ENCODE measurements around the gene SLC35A2. TPM values are rescaled to one million over a fixed set of nuclear protein-coding genes. Genes with fewer than 3 reads are reported as not detected.

SLC35A2 gene
- total and polyA plus RNA-seq, 12 donors, result 6.4 to 27.7 (median 12.4) TPM

DNA sequence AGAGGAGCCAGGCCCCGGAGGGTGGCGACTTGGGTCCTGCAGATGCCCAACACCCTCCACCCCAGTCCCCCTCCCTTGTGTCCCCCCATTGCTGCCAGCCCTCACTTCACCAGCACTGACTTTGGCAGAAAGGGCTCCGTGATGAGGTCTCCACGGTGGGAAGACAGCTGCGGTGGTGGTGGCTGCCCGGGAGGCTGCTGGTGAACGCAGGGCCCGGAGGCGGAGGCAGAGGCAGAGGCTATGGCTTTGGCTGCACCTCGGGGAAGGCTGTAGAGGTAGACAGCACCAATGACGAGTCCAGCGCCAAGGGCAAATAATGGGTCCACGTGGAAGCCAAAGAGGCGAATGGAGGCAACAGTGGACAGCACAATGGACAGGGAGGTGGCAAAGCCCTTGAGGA lies 6.8 kb downstream of the SLC35A2 start:
- DNase-seq, result no peak
- H3K4me1 ChIP-seq, result peaks cover 0 to 3% (median 0%) of the 10 kb centered on the region in 9 donors
- ATAC-seq, result peak in 1 of 8 donors; percentile 15
- no peaks in the 10 kb centered on the region for H3K27me3 ChIP-seq
- H3K36me3 ChIP-seq, result peaks cover 0 to 85% (median 0%) of the 10 kb centered on the region in 9 donors
- no peak overlapping the region for H3K27ac ChIP-seq
- TF ChIP-seq, protein P1, sequence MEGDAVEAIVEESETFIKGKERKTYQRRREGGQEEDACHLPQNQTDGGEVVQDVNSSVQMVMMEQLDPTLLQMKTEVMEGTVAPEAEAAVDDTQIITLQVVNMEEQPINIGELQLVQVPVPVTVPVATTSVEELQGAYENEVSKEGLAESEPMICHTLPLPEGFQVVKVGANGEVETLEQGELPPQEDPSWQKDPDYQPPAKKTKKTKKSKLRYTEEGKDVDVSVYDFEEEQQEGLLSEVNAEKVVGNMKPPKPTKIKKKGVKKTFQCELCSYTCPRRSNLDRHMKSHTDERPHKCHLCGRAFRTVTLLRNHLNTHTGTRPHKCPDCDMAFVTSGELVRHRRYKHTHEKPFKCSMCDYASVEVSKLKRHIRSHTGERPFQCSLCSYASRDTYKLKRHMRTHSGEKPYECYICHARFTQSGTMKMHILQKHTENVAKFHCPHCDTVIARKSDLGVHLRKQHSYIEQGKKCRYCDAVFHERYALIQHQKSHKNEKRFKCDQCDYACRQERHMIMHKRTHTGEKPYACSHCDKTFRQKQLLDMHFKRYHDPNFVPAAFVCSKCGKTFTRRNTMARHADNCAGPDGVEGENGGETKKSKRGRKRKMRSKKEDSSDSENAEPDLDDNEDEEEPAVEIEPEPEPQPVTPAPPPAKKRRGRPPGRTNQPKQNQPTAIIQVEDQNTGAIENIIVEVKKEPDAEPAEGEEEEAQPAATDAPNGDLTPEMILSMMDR (IDR thresholded peaks at IDR 0.05), result no peak
- no peak overlapping the region for H3K4me3 ChIP-seq
- no peaks in the 10 kb centered on the region for H3K9me3 ChIP-seq
- intact Hi-C loops (cut with DNase I), result loop anchor here in 1 of 10 donors (10.0 kb wide), 1 partner anchor 100 kb away; the partner anchor contains the start of gene HDAC6
- WGBS, 2 donors, result 86 to 91% methylated on average over 14 of the region's 14 CpGs

DNA sequence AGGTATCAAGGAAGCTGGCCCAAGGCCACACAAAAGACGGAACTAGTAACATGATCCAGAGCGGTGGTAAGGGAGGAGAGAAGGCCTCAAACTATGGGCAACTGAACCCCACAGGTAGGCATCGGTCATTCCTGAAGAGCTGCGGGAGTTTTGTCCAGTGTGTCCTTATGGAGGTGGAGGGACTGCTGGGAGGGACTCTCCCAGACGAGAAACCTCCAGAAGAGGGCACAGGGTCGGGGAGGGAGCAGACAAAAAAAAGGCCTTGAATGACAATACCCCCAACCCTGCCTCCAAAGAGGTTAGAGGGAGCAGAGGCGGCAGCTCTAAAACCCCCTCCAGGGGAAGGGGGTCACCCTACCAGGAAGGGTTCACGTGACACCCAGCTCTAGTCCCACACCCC lies 7.3 kb downstream of the SLC35A2 start:
- DNase-seq, result no peak
- no peak for ATAC-seq
- H3K27ac ChIP-seq, result no peak overlapping the region
- WGBS, 2 donors, result 75 to 83% methylated on average over 7 to 8 of the region's 8 CpGs
- intact Hi-C loops (cut with DNase I), result loop anchor here in 1 of 10 donors (10.0 kb wide), 1 partner anchor 99 kb away; the partner anchor contains the start of gene HDAC6
- no peak overlapping the region for H3K4me3 ChIP-seq
- H3K4me1 ChIP-seq, result peaks cover 0 to 6% (median 0%) of the 10 kb centered on the region in 9 donors
- H3K27me3 ChIP-seq, result no peaks in the 10 kb centered on the region
- no peaks in the 10 kb centered on the region for H3K9me3 ChIP-seq
- TF ChIP-seq, protein P1 (IDR thresholded peaks at IDR 0.05), result no peak
- H3K36me3 ChIP-seq, result peaks cover 0 to 88% (median 0%) of the 10 kb centered on the region in 9 donors

DNA sequence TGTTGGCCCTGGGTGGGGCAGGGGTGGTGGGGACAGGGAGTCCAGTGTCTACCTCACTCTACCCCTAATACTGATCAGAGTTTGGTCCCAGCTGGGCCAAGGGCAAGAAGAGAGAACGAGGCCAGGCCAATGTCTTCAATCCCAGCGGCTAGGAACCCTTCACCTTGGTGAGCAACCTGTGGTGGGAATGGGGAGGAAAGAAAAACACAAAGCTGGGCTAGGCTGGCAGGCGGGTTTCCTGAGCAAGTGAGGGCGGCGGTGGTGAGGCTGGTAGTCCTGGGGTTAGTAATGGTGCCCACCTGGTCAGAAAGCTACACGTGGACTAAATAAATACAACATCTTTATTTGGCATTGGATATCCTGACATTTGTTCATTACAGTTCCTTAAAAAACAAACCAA lies 8.2 kb downstream of the SLC35A2 start:
- peaks cover 0 to 15% (median 5%) of the 10 kb centered on the region in 9 donors for H3K4me1 ChIP-seq
- DNase-seq (no peak), ATAC-seq (no peak)
- TF ChIP-seq, protein P1 (IDR thresholded peaks at IDR 0.05), result no peak
- intact Hi-C loops (cut with DNase I), result loop anchor here in 1 of 10 donors (10.0 kb wide), 1 partner anchor 98 kb away; the partner anchor contains the start of gene HDAC6
- H3K9me3 ChIP-seq, result peaks cover 0 to 1% (median 0%) of the 10 kb centered on the region in 11 donors
- H3K27ac ChIP-seq, result no peak overlapping the region
- H3K27me3 ChIP-seq, result no peaks in the 10 kb centered on the region
- no peak overlapping the region for H3K4me3 ChIP-seq
- 82 to 92% methylated on average over 4 to 6 of the region's 6 CpGs for WGBS, 2 donors
- peaks cover 0 to 79% (median 0%) of the 10 kb centered on the region in 9 donors for H3K36me3 ChIP-seq

DNA sequence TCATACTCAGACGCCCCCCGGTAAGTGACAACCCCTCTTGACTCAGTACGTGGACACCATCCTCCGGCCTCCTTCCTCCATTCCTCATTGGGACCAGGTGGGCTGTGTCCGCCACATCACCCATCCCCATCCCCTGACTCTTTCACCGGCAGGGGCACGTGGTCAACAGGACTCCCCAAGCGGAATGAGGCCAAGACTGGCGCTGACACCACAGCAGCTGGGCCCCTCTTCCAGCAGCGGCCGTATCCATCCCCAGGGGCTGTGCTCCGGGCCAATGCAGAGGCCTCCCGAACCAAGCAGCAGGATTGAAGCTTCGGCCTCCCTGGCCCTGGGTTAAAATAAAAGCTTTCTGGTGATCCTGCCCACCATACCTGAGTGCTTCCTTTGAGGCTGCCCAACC lies 8.7 kb downstream of the SLC35A2 start:
- no peak for ATAC-seq
- no peak overlapping the region for H3K27ac ChIP-seq
- intact Hi-C loops (cut with DNase I), result loop anchor here in 1 of 10 donors (10.0 kb wide), 1 partner anchor 98 kb away; the partner anchor contains the start of gene HDAC6

More for the DNA sequence above, 8.7 kb downstream of the SLC35A2 start:
- DNase-seq, result no peak
- Histone ChIP-seq H3K4me3 (no peak overlapping the region), H3K36me3 (peaks cover 0 to 79% (median 0%) of the 10 kb centered on the region in 9 donors), H3K4me1 (peaks cover 0 to 17% (median 5%) of the 10 kb centered on the region in 9 donors), H3K9me3 (peaks cover 0 to 6% (median 0%) of the 10 kb centered on the region in 11 donors), H3K27me3 (no peaks in the 10 kb centered on the region)
- TF ChIP-seq, protein P1 (IDR thresholded peaks at IDR 0.05), result no peak
- WGBS, 2 donors, result 75 to 87% methylated on average over 13 to 14 of the region's 14 CpGs

Measured in heart right ventricle (tissue), 16 donors.